ENCODE results near the gene HOXA13.

DNA sequence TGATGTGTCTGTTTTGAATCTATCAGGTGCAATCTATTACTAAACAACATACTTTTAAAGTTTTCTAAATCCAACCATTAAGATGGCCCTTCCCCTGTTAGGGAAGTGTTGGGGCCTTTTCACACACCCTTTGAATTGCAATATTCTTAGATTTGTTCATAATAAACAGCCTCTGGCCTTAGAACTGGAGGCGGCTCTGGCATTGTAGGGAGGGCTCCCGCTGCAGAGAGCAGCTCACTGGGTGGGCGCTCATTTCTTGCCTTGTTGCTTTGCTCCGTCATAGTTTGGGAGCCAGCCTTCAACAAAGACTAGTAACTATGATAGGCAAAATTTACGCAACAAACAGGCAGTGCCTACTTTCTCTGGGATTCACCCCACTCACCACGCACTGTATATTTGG is 21.5 kb downstream of the HOXA13 start:
- TF ChIP-seq EZH2 (IDR thresholded peaks at IDR 0.05; ENCODE audit: borderline replicate concordance, low read length) (no peak), CTCF (conservative IDR thresholded peaks at IDR 0.05 in 1 of 2, IDR thresholded peaks at IDR 0.05 in 1 of 2; ENCODE audit: extremely low read depth in 1 of 2, insufficient read depth in 1 of 2, low read depth in 1 of 2, low read length in 2 of 2) (no peak)
